Esophagus muscularis mucosa (tissue), 4 donors: ENCODE measurements around the gene ARMH2.

Experiments
- EP300 ChIP-seq: sonication (generic); formaldehyde crosslinking; IDR thresholded peaks from one replicate; pipeline ENCODE4 v1.6.1; 2017; ENCODE audit warnings: antibody characterized with exemption
- POLR2A ChIP-seq: fragments of 450-650 bp; IDR thresholded peaks from one replicate; pipeline ENCODE4 v1.6.1; 2017; ENCODE audit warnings: antibody characterized with exemption, moderate library complexity, mild to moderate bottlenecking, low read depth
- POLR2AphosphoS5 ChIP-seq, 2 donors: sonication (generic); formaldehyde crosslinking; IDR thresholded peaks; one replicate each; pipeline ENCODE4 v1.6.1; 2017; ENCODE audit warnings: antibody characterized with exemption in 2 of 2
- TF ChIP-seq, protein P1 (sequence below), 3 experiments: fragments of 200-600 bp in 2 of 3; fragments of 450-650 bp in 1 of 3; sonication (generic) in 2 of 3; IDR thresholded peaks; one replicate each; pipeline ENCODE4 v1.5.1; 2017 to 2019; ENCODE audit warnings: antibody characterized with exemption in 3 of 3, mild to moderate bottlenecking in 2 of 3, moderate library complexity in 1 of 3

DNA sequence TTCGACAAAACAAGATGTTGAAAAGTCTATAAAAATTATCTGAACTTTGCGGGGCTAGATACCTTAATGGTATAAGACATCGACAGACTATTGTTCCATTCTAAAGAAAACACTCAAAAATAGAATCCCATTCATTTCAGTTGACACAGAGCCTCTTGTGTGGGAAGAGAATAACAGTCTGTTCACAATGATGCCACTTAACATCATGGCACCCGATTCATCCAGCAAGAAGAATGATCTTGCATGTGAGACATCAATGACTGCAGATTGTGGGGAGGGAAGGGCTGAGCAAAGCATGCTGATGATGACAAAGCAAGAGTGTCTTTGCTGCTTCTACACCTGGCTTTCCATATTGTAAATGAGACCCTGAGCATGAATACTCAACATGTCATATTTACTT is 49.7 kb upstream of the ARMH2 start:
- TF ChIP-seq EP300 (no peak), POLR2A (no peak), POLR2AphosphoS5 (IDR thresholded peaks at IDR 0.05) (no peak)
- TF ChIP-seq, protein P1, sequence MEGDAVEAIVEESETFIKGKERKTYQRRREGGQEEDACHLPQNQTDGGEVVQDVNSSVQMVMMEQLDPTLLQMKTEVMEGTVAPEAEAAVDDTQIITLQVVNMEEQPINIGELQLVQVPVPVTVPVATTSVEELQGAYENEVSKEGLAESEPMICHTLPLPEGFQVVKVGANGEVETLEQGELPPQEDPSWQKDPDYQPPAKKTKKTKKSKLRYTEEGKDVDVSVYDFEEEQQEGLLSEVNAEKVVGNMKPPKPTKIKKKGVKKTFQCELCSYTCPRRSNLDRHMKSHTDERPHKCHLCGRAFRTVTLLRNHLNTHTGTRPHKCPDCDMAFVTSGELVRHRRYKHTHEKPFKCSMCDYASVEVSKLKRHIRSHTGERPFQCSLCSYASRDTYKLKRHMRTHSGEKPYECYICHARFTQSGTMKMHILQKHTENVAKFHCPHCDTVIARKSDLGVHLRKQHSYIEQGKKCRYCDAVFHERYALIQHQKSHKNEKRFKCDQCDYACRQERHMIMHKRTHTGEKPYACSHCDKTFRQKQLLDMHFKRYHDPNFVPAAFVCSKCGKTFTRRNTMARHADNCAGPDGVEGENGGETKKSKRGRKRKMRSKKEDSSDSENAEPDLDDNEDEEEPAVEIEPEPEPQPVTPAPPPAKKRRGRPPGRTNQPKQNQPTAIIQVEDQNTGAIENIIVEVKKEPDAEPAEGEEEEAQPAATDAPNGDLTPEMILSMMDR (IDR thresholded peaks at IDR 0.05): no peak
